ENCODE data around the gene ASIC2. TPM values are rescaled to one million over a fixed set of nuclear protein-coding genes. Genes with fewer than 3 reads are reported as not detected.

ASIC2 gene
- total and polyA plus RNA-seq, 2 experiments from 2014 or later = 0.52 to 2.8 TPM

- Mint-ChIP-seq H3K27ac (no peak overlapping the region), H3K4me3 (no peak overlapping the region), H3K36me3 (ENCODE audit: low read depth) (no peaks in the 10 kb centered on the region), H3K27me3 (ENCODE audit: insufficient read depth, low read depth, poor library complexity) (peaks cover 7% of the 10 kb centered on the region), H3K9me3 (no peaks in the 10 kb centered on the region), H3K4me1 (peaks cover 11% of the 10 kb centered on the region)
- ATAC-seq = no peak
- Histone ChIP-seq H4K20me1 (replicated peaks; ENCODE audit: insufficient read depth) (no peaks in the 10 kb centered on the region), H3K27ac (ENCODE audit: low read depth) (no peak overlapping the region), H3K4me2 (no peak overlapping the region), H3K79me2 (replicated peaks; ENCODE audit: insufficient read depth) (no peaks in the 10 kb centered on the region), H3K4me3 (no peak overlapping the region), H3K4me1 (ENCODE audit: insufficient read depth) (no peaks in the 10 kb centered on the region), H3F3A (replicated peaks; ENCODE audit: low read depth) (no peaks in the 10 kb centered on the region), H3K36me3 (ENCODE audit: insufficient read depth) (no peaks in the 10 kb centered on the region), H3K27me3 (ENCODE audit: insufficient read depth) (0 out of 2 replicates have a peak, but pooled peaks cover under 1% of the 10 kb centered on the region), H3K9me2 (ENCODE audit: insufficient read depth) (no peaks in the 10 kb centered on the region), H2AFZ (no peak overlapping the region)
- no peak for DNase-seq (ENCODE audit: low spot score)
- no peak for TF ChIP-seq ZNF114 (CRISPR knock-in tag; IDR thresholded peaks at IDR 0.05)
- TF ChIP-seq STAT1 (IDR thresholded peaks at IDR 0.05; ENCODE audit: unreplicated experiment) = no peak
- TF ChIP-seq ZNF331 (CRISPR knock-in tag; IDR thresholded peaks at IDR 0.05; ENCODE audit: low read depth) = no peak
- no peak for TF ChIP-seq EZH2 (IDR thresholded peaks at IDR 0.05; ENCODE audit: low read depth, unreplicated experiment)
- no peak for TF ChIP-seq ZNF462 (CRISPR knock-in tag; IDR thresholded peaks at IDR 0.05)
- no peak for TF ChIP-seq CTCF (conservative IDR thresholded peaks at IDR 0.05; ENCODE audit: low read depth in 2 of 2)
- TF ChIP-seq EZH2phosphoT487 (IDR thresholded peaks at IDR 0.05; ENCODE audit: unreplicated experiment) = no peak
- TF ChIP-seq, protein P1, sequence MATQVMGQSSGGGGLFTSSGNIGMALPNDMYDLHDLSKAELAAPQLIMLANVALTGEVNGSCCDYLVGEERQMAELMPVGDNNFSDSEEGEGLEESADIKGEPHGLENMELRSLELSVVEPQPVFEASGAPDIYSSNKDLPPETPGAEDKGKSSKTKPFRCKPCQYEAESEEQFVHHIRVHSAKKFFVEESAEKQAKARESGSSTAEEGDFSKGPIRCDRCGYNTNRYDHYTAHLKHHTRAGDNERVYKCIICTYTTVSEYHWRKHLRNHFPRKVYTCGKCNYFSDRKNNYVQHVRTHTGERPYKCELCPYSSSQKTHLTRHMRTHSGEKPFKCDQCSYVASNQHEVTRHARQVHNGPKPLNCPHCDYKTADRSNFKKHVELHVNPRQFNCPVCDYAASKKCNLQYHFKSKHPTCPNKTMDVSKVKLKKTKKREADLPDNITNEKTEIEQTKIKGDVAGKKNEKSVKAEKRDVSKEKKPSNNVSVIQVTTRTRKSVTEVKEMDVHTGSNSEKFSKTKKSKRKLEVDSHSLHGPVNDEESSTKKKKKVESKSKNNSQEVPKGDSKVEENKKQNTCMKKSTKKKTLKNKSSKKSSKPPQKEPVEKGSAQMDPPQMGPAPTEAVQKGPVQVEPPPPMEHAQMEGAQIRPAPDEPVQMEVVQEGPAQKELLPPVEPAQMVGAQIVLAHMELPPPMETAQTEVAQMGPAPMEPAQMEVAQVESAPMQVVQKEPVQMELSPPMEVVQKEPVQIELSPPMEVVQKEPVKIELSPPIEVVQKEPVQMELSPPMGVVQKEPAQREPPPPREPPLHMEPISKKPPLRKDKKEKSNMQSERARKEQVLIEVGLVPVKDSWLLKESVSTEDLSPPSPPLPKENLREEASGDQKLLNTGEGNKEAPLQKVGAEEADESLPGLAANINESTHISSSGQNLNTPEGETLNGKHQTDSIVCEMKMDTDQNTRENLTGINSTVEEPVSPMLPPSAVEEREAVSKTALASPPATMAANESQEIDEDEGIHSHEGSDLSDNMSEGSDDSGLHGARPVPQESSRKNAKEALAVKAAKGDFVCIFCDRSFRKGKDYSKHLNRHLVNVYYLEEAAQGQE (IDR thresholded peaks at IDR 0.05; ENCODE audit: unreplicated experiment) = no peak
- no peak for TF ChIP-seq NANOG (IDR thresholded peaks at IDR 0.05; ENCODE audit: borderline replicate concordance)
- no peak for TF ChIP-seq POLR2AphosphoS5 (IDR thresholded peaks at IDR 0.05; ENCODE audit: low read depth)
- no peak for TF ChIP-seq CREB1 (CRISPR knock-in tag; IDR thresholded peaks at IDR 0.05; ENCODE audit: low read depth)
- no peak for TF ChIP-seq JUNB (IDR thresholded peaks at IDR 0.05; ENCODE audit: unreplicated experiment)
- TF ChIP-seq, protein P2, sequence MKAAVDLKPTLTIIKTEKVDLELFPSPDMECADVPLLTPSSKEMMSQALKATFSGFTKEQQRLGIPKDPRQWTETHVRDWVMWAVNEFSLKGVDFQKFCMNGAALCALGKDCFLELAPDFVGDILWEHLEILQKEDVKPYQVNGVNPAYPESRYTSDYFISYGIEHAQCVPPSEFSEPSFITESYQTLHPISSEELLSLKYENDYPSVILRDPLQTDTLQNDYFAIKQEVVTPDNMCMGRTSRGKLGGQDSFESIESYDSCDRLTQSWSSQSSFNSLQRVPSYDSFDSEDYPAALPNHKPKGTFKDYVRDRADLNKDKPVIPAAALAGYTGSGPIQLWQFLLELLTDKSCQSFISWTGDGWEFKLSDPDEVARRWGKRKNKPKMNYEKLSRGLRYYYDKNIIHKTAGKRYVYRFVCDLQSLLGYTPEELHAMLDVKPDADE (IDR thresholded peaks at IDR 0.05) = no peak
Measured at GRCh38 chr17:33205552-33205951, 87.5 kb downstream of the ASIC2 start.
